Neural progenitor cell (in vitro differentiated cells): ENCODE measurements around the gene LGR4. TPM values are rescaled to one million over a fixed set of nuclear protein-coding genes. Genes with fewer than 3 reads are reported as not detected.

Experiments used
- DNase-seq: peaks from one replicate; pipeline ENCODE4 v3.0.0-alpha.2; 2016; ENCODE audit warnings: low spot score
- H2AFZ ChIP-seq: fragments of 200-600 bp; sonication (generic); replicated peaks from 2 replicates; pipeline ENCODE4 v1.6.1; 2016; ENCODE audit warnings: antibody characterized with exemption
- H3F3A ChIP-seq: fragments of 200-600 bp; sonication (generic); 2 replicates; pipeline ENCODE4 v1.6.1; 2016; ENCODE audit warnings: antibody characterized with exemption, low read depth
- H3K27ac ChIP-seq: fragments of 200-600 bp; sonication (generic); 2 replicates; pipeline ENCODE4 v1.5.1; 2016; ENCODE audit warnings: mild to moderate bottlenecking
- H3K27me3 ChIP-seq: fragments of 200-600 bp; sonication (generic); 2 replicates; pipeline ENCODE4 v1.6.1; 2016; ENCODE audit warnings: mild to moderate bottlenecking, moderate library complexity
- H3K36me3 ChIP-seq: fragments of 200-600 bp; sonication (generic); 2 replicates; pipeline ENCODE4 v1.5.1; 2016
- H3K4me1 ChIP-seq: fragments of 200-600 bp; sonication (generic); 2 replicates; pipeline ENCODE4 v1.6.1; 2016; ENCODE audit warnings: mixed run types
- H3K4me2 ChIP-seq: fragments of 200-600 bp; sonication (generic); 2 replicates; pipeline ENCODE4 v1.6.1; 2016
- H3K4me3 ChIP-seq: fragments of 200-600 bp; sonication (generic); 2 replicates; pipeline ENCODE4 v1.5.1; 2016
- H3K79me2 ChIP-seq: fragments of 200-600 bp; sonication (generic); 2 replicates; pipeline ENCODE4 v1.6.1; 2016; ENCODE audit warnings: low read depth
- H3K9ac ChIP-seq: fragments of 200-600 bp; sonication (generic); 2 replicates; pipeline ENCODE4 v1.6.1; 2016
- H3K9me3 ChIP-seq: fragments of 200-600 bp; sonication (generic); 2 replicates; pipeline ENCODE4 v1.5.1; 2016; ENCODE audit warnings: low read depth
- H4K20me1 ChIP-seq: fragments of 200-600 bp; sonication (generic); 2 replicates; pipeline ENCODE4 v1.6.1; 2016; ENCODE audit warnings: low read depth
- H3K27ac Mint-ChIP-seq: 3 replicates; pipeline ENCODE4 v1.8.0; 2021; ENCODE audit warnings: mixed read lengths
- H3K27me3 Mint-ChIP-seq: 2 replicates; pipeline ENCODE4 v1.8.0; 2022; ENCODE audit warnings: low read depth, mild to moderate bottlenecking, inconsistent platforms, moderate library complexity, mixed read lengths; ENCODE audit not compliant: insufficient read depth
- H3K36me3 Mint-ChIP-seq: 3 replicates; pipeline ENCODE4 v1.8.0; 2021; ENCODE audit warnings: mixed read lengths
- H3K4me1 Mint-ChIP-seq: 3 replicates; pipeline ENCODE4 v1.8.0; 2021; ENCODE audit warnings: mixed read lengths
- H3K4me3 Mint-ChIP-seq: 3 replicates; pipeline ENCODE4 v1.8.0; 2021; ENCODE audit warnings: mild to moderate bottlenecking, moderate library complexity, mixed read lengths
- H3K9me3 Mint-ChIP-seq: 3 replicates; pipeline ENCODE4 v1.8.0; 2020; ENCODE audit warnings: mixed read lengths
- EZH2 ChIP-seq: fragments of 200-600 bp; sonication (generic); IDR thresholded peaks from 2 replicates; pipeline ENCODE4 v1.6.1; 2017; ENCODE audit warnings: antibody characterized with exemption, mild to moderate bottlenecking, moderate library complexity
- EZH2phosphoT487 ChIP-seq: fragments of 200-600 bp; sonication (generic); IDR thresholded peaks from 2 replicates; pipeline ENCODE4 v1.6.1; 2017; ENCODE audit warnings: antibody characterized with exemption
- total RNA-seq: library from RNA; depleted of rRNA; stranded (reverse); fragments of >200 nt; gene quantifications from 2 replicates; pipeline ENCODE4 v1.2.3, GENCODE V29; 2015; ENCODE audit warnings: low replicate concordance
- TF ChIP-seq, protein P1 (sequence below): fragments of 200-600 bp; sonication (generic); IDR thresholded peaks from 2 replicates; pipeline ENCODE4 v1.5.1; 2017; ENCODE audit warnings: antibody characterized with exemption, mild to moderate bottlenecking

LGR4 gene
- total RNA-seq, 1 donor from 2014 or later, result 274 TPM

DNA sequence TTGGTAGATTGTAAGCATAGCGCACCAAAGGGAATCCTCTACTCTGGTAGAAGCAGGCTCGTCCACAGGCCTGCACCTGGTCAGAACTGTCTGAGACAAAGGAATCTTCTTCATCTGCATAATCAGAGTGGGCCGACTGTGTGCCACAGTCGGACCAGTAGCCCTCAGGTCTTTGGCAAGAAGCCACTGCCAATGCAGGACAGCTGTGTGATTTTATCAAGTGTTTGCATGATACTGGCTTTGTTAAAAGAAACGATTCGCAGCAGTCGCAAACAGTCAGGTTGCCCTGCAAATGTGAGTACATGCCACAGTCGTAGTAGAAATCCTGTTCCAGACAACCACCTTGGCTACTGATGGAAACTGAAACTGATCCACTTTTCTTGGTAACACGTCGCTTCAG, 104.7 kb downstream of the LGR4 start:
- no peak for DNase-seq
- H3K36me3 ChIP-seq, result peaks cover 41% of the 10 kb centered on the region
- no peak for TF ChIP-seq EZH2
- no peak for TF ChIP-seq EZH2phosphoT487
- TF ChIP-seq, protein P1, sequence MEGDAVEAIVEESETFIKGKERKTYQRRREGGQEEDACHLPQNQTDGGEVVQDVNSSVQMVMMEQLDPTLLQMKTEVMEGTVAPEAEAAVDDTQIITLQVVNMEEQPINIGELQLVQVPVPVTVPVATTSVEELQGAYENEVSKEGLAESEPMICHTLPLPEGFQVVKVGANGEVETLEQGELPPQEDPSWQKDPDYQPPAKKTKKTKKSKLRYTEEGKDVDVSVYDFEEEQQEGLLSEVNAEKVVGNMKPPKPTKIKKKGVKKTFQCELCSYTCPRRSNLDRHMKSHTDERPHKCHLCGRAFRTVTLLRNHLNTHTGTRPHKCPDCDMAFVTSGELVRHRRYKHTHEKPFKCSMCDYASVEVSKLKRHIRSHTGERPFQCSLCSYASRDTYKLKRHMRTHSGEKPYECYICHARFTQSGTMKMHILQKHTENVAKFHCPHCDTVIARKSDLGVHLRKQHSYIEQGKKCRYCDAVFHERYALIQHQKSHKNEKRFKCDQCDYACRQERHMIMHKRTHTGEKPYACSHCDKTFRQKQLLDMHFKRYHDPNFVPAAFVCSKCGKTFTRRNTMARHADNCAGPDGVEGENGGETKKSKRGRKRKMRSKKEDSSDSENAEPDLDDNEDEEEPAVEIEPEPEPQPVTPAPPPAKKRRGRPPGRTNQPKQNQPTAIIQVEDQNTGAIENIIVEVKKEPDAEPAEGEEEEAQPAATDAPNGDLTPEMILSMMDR, result no peak
- Mint-ChIP-seq H3K4me3 (no peak overlapping the region), H3K27ac (no peak overlapping the region), H3K9me3 (no peaks in the 10 kb centered on the region), H3K36me3 (peaks cover 7% of the 10 kb centered on the region), H3K4me1 (peaks cover 8% of the 10 kb centered on the region), H3K27me3 (no peaks in the 10 kb centered on the region)
- H3K79me2 ChIP-seq, result peaks cover 24% of the 10 kb centered on the region
- H3K4me1 ChIP-seq, result peaks cover 10% of the 10 kb centered on the region
- H3K27me3 ChIP-seq, result no peaks in the 10 kb centered on the region
- H3K9me3 ChIP-seq, result no peaks in the 10 kb centered on the region
- H3K4me3 ChIP-seq, result no peak overlapping the region
- H3K27ac ChIP-seq, result peak overlapping the region; percentile 56
- peaks cover 93% of the 10 kb centered on the region for H3F3A ChIP-seq
- H4K20me1 ChIP-seq, result peaks cover 31% of the 10 kb centered on the region
- H3K4me2 ChIP-seq, result no peak overlapping the region
- no peak overlapping the region for H3K9ac ChIP-seq
- H2AFZ ChIP-seq, result no peak overlapping the region

DNA sequence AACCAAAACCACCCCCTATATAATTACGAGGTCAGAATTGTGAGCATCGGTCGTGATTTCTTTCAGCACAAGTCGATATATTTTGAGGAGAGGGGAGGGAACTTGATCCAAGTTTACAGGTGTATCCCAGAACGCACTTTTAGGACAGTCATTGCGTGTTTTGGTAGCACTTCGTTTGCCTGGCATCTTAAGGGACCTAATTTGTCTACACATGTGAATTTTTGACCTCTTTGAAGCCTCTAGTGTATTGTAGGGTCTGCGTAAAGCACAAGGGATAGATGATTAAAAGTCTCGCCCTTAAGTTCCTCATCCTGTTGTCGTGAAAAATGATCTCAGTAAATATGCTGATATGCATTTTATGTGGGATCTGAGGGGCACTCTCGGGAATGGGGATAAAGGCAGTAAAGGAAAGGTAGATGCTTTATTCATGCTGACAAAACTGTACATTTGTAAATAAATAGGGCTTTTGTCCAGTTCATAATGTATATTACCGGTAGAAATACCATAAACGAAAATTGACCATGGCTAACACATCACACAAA, 108.9 kb downstream of the LGR4 start:
- Histone ChIP-seq H3K4me3 (peak overlapping the region; percentile 62), H3K27me3 (no peaks in the 10 kb centered on the region), H3F3A (peaks cover 60% of the 10 kb centered on the region), H2AFZ (no peak overlapping the region), H3K4me2 (peak overlapping the region; percentile 84), H3K9ac (no peak overlapping the region), H3K4me1 (peaks cover 15% of the 10 kb centered on the region), H3K79me2 (peaks cover 20% of the 10 kb centered on the region), H4K20me1 (peaks cover 17% of the 10 kb centered on the region), H3K36me3 (peaks cover 15% of the 10 kb centered on the region), H3K27ac (peak overlapping the region; percentile 47), H3K9me3 (no peaks in the 10 kb centered on the region)
- Mint-ChIP-seq H3K4me3 (peak overlapping the region; percentile 85), H3K27me3 (peaks cover 2% of the 10 kb centered on the region), H3K4me1 (peaks cover 41% of the 10 kb centered on the region), H3K9me3 (no peaks in the 10 kb centered on the region), H3K36me3 (peaks cover 11% of the 10 kb centered on the region), H3K27ac (peak overlapping the region; percentile 85)
- no peak for TF ChIP-seq EZH2phosphoT487
- TF ChIP-seq, protein P1, result no peak
- TF ChIP-seq EZH2, result no peak
- DNase-seq, result no peak

DNA sequence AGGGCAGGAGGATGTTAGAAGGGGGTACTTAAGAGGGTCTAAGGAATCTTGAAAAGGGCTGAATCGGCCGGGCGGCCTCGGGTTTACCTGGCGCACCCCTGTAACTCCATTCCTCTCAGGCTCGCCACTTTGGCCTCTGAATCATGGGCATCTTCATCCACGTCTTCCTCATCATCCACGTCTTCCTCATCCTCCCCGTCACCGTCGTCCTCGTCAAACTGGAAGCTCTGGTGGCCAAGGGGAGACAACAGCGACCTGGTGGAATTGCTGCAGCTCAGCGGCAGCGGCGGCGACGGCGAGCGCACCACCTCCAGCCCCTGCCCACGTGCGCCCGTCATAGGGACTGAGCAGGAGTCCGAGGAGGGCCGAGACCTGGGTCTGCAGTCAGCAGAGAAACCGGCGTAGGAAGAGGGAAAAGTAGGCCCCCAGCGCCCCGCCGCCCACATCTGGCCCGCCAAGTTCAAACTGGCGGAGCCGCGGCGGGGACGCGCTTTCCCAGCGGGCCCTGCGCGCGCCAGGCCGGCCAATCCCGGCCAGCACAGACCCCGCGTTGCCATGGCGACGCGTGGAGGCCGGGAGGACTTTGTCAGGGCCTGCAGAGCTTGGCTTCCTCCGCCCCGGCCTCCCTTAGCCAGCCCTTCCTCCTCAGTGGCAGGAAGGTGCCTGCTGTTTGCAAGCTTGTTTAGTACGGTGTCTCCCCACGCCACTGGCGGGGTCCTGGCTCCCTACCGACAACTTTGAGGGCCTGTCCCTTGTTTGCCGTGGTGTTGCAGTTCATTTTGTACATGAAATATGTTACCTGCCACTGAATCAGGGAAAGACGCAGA, 109.6 kb downstream of the LGR4 start, which contains the start of gene CCDC34:
TSS of gene CCDC34 (minus strand) at position 467 of the 827 bp plus-strand sequence. CDS start at position 446, 21 bp downstream.
- peaks cover 9% of the 10 kb centered on the region for H3K36me3 ChIP-seq
- TF ChIP-seq, protein P1, result no peak
- TF ChIP-seq EZH2phosphoT487 (no peak), EZH2 (no peak)
- H3K27ac Mint-ChIP-seq, result peak within 1 kb of the TSS; percentile 88
- H3K4me3 Mint-ChIP-seq, result peak within 1 kb of the TSS; percentile 98
- peak; percentile 99 for DNase-seq
- peak within 1 kb of the TSS; percentile 47 for H3K27ac ChIP-seq
- H3K9me3 Mint-ChIP-seq, result no peaks in the 10 kb centered on the region
- H3F3A ChIP-seq, result peaks cover 60% of the 10 kb centered on the region
- peaks cover 26% of the 10 kb centered on the region for H3K79me2 ChIP-seq
- peaks cover 44% of the 10 kb centered on the region for H3K4me1 Mint-ChIP-seq
- peaks cover 16% of the 10 kb centered on the region for H3K4me1 ChIP-seq
- H2AFZ ChIP-seq, result peak within 1 kb of the TSS; percentile 3
- peaks cover 14% of the 10 kb centered on the region for H3K36me3 Mint-ChIP-seq
- H3K27me3 ChIP-seq, result no peaks in the 10 kb centered on the region
- H3K4me3 ChIP-seq, result peak within 1 kb of the TSS; percentile 62
- no peaks in the 10 kb centered on the region for H3K9me3 ChIP-seq
- peaks cover 2% of the 10 kb centered on the region for H3K27me3 Mint-ChIP-seq
- H4K20me1 ChIP-seq, result peaks cover 17% of the 10 kb centered on the region
- peak within 1 kb of the TSS; percentile 84 for H3K4me2 ChIP-seq
- peak within 1 kb of the TSS; percentile 17 for H3K9ac ChIP-seq
